DND-41 (cell line): Measurements from ENCODE around the gene TNFSF13B.

Source experiments
- CTCF ChIP-seq: IDR thresholded peaks from 2 replicates; pipeline ENCODE4 v1.5.1; 2012; ENCODE audit warnings: borderline replicate concordance, low read length, moderate library complexity, mild to moderate bottlenecking; ENCODE audit not compliant: poor library complexity, severe bottlenecking; ENCODE audit errors: extremely low read depth
- EZH2 ChIP-seq: IDR thresholded peaks from 3 replicates; pipeline ENCODE4 v1.6.1; 2012; ENCODE audit warnings: borderline replicate concordance, low read depth, mild to moderate bottlenecking, moderate library complexity, low read length, inconsistent platforms; ENCODE audit not compliant: severe bottlenecking

GRCh38 chr13:108289819-108290218 is 20.3 kb downstream of the TNFSF13B start:
- TF ChIP-seq CTCF (no peak), EZH2 (no peak)
